H9 (cell line): ENCODE data around the gene SYCN. TPM values are rescaled to one million over a fixed set of nuclear protein-coding genes. Genes with fewer than 3 reads are reported as not detected.

Source experiments
- DNase-seq: peaks from one replicate; pipeline ENCODE4 v3.0.0-alpha.2; 2017
- H2AFZ ChIP-seq: one replicate; pipeline ENCODE4 v1.6.1; 2013; ENCODE audit warnings: mild to moderate bottlenecking, low read length, control low read depth, moderate library complexity
- H2AK5ac ChIP-seq: 2 replicates; pipeline ENCODE4 v1.6.1; 2013; ENCODE audit warnings: low read length, control low read depth, mixed read lengths; ENCODE audit not compliant: insufficient read length
- H2BK120ac ChIP-seq: one replicate; pipeline ENCODE4 v1.6.1; 2013; ENCODE audit warnings: low read depth, mild to moderate bottlenecking, low read length, control low read depth, inconsistent platforms; ENCODE audit not compliant: poor library complexity, severe bottlenecking
- H2BK12ac ChIP-seq: 2 replicates; pipeline ENCODE4 v1.6.1; 2013; ENCODE audit warnings: low read length, control low read depth, mixed read lengths, low read depth; ENCODE audit not compliant: insufficient read length
- H2BK15ac ChIP-seq: 2 replicates; pipeline ENCODE4 v1.6.1; 2013; ENCODE audit warnings: low read depth, low read length, control low read depth
- H2BK20ac ChIP-seq: one replicate; pipeline ENCODE4 v1.6.1; 2013; ENCODE audit warnings: low read depth, mild to moderate bottlenecking, low read length, control low read depth, inconsistent platforms; ENCODE audit not compliant: poor library complexity, severe bottlenecking
- H2BK5ac ChIP-seq: 2 replicates; pipeline ENCODE4 v1.6.1; 2013; ENCODE audit warnings: low read length, control low read depth, mixed read lengths; ENCODE audit not compliant: insufficient read length
- H3K14ac ChIP-seq: 2 replicates; pipeline ENCODE4 v1.6.1; 2013; ENCODE audit warnings: low read length, control low read depth; ENCODE audit not compliant: insufficient read depth
- H3K18ac ChIP-seq: 2 replicates; pipeline ENCODE4 v1.6.1; 2013; ENCODE audit warnings: low read depth, mild to moderate bottlenecking, mixed read lengths, low read length, control low read depth; ENCODE audit not compliant: insufficient read length
- H3K23ac ChIP-seq: 2 replicates; pipeline ENCODE4 v1.6.1; 2013; ENCODE audit warnings: low read length, control low read depth, mixed read lengths, low read depth; ENCODE audit not compliant: insufficient read length
- H3K23me2 ChIP-seq: 2 replicates; pipeline ENCODE4 v1.6.1; 2013; ENCODE audit warnings: low read depth, mild to moderate bottlenecking, mixed read lengths, low read length, control low read depth; ENCODE audit not compliant: insufficient read length, poor library complexity, severe bottlenecking
- H3K27ac ChIP-seq: 2 replicates; pipeline ENCODE4 v1.5.1; 2013; ENCODE audit warnings: low read length, control low read depth, mixed read lengths, low read depth; ENCODE audit not compliant: insufficient read length
- H3K27me3 ChIP-seq: 2 replicates; pipeline ENCODE4 v1.6.1; 2013; ENCODE audit warnings: low read length, control low read depth, inconsistent platforms; ENCODE audit not compliant: insufficient read depth
- H3K4ac ChIP-seq: 2 replicates; pipeline ENCODE4 v1.6.1; 2013; ENCODE audit warnings: low read depth, mild to moderate bottlenecking, control low read depth, inconsistent platforms, low read length, moderate library complexity
- H3K4me1 ChIP-seq: 2 replicates; pipeline ENCODE4 v1.6.1; 2013; ENCODE audit warnings: low read length, control low read depth, inconsistent platforms; ENCODE audit not compliant: insufficient read depth
- H3K4me2 ChIP-seq: 2 replicates; pipeline ENCODE4 v1.6.1; 2013; ENCODE audit warnings: low read length, control low read depth, mixed read lengths; ENCODE audit not compliant: insufficient read length, insufficient read depth
- H3K56ac ChIP-seq: 2 replicates; pipeline ENCODE4 v1.6.1; 2013; ENCODE audit warnings: low read depth, mild to moderate bottlenecking, mixed read lengths, low read length, control low read depth; ENCODE audit not compliant: insufficient read length
- H3K79me1 ChIP-seq: 2 replicates; pipeline ENCODE4 v1.6.1; 2013; ENCODE audit warnings: low read depth, mild to moderate bottlenecking, moderate library complexity, low read length, control low read depth, inconsistent platforms; ENCODE audit not compliant: insufficient read depth, poor library complexity, severe bottlenecking
- H3K79me2 ChIP-seq: 2 replicates; pipeline ENCODE4 v1.6.1; 2013; ENCODE audit warnings: low read length, control low read depth, inconsistent platforms; ENCODE audit not compliant: insufficient read depth
- H3K9ac ChIP-seq: 2 replicates; pipeline ENCODE4 v1.6.1; 2013; ENCODE audit warnings: low read length, control low read depth, mixed read lengths; ENCODE audit not compliant: insufficient read length; ENCODE audit errors: extremely low read depth
- H3K9me3 ChIP-seq: one replicate; pipeline ENCODE4 v1.6.1; 2013; ENCODE audit warnings: low read depth, low read length, inconsistent platforms; ENCODE audit not compliant: control insufficient read depth
- H3T11ph ChIP-seq: one replicate; pipeline ENCODE4 v1.6.1; 2013; ENCODE audit warnings: mild to moderate bottlenecking, low read length, control low read depth, inconsistent platforms
- H4K20me1 ChIP-seq: one replicate; pipeline ENCODE4 v1.6.1; 2013; ENCODE audit not compliant: control insufficient read depth, insufficient read length, insufficient read depth
- H4K5ac ChIP-seq: 2 replicates; pipeline ENCODE4 v1.6.1; 2013; ENCODE audit warnings: low read depth, mild to moderate bottlenecking, mixed read lengths, low read length, control low read depth; ENCODE audit not compliant: insufficient read length
- H4K8ac ChIP-seq: replicated peaks from 2 replicates; pipeline ENCODE4 v1.6.1; 2013; ENCODE audit warnings: low read length, control low read depth, mixed read lengths, low read depth; ENCODE audit not compliant: insufficient read length
- H4K91ac ChIP-seq: 2 replicates; pipeline ENCODE4 v1.6.1; 2013; ENCODE audit warnings: low read depth, mild to moderate bottlenecking, moderate library complexity, mixed read lengths, low read length, control low read depth; ENCODE audit not compliant: insufficient read length
- H3K27ac Mint-ChIP-seq, 3 experiments: 2 replicates in 2 of 3; 3 replicates in 1 of 3; pipeline ENCODE4 v1.8.0; 2020 to 2021; ENCODE audit warnings: mixed read lengths in 3 of 3, mild to moderate bottlenecking in 1 of 3, moderate library complexity in 1 of 3
- H3K27me3 Mint-ChIP-seq: 2 replicates; pipeline ENCODE4 v1.8.0; 2021; ENCODE audit warnings: low read depth, mild to moderate bottlenecking, moderate library complexity, mixed read lengths
- H3K36me3 Mint-ChIP-seq, 3 experiments: 2 replicates in 2 of 3; 3 replicates in 1 of 3; pipeline ENCODE4 v1.8.0; 2020 to 2021; ENCODE audit warnings: low read depth in 3 of 3, mixed read lengths in 3 of 3; ENCODE audit not compliant: insufficient read depth in 1 of 3
- H3K4me1 Mint-ChIP-seq, 2 experiments: 2 replicates each; pipeline ENCODE4 v1.8.0; 2020; ENCODE audit warnings: mixed read lengths in 2 of 2
- H3K4me3 Mint-ChIP-seq, 2 experiments: 2 replicates in 1 of 2; 3 replicates in 1 of 2; pipeline ENCODE4 v1.8.0; 2020 to 2021; ENCODE audit warnings: mild to moderate bottlenecking in 2 of 2, mixed read lengths in 2 of 2, moderate library complexity in 1 of 2
- H3K9me3 Mint-ChIP-seq, 2 experiments: 2 replicates in 1 of 2; 3 replicates in 1 of 2; pipeline ENCODE4 v1.8.0; 2020; ENCODE audit warnings: mild to moderate bottlenecking in 2 of 2, mixed read lengths in 2 of 2, moderate library complexity in 1 of 2
- WGBS: extraction: QIAGEN DNeasy Blood & Tissue Kit; methylation state at CpG from one replicate; pipeline ENCODE4 v1.1.7; 2013; ENCODE audit warnings: missing lambda C conversion rate, low lambda C conversion rate, mixed read lengths; ENCODE audit not compliant: insufficient read length; ENCODE audit errors: extremely low coverage; 5-methylcytosine and 5-hydroxymethylcytosine counted together
- total RNA-seq: library from RNA; stranded (reverse); gene quantifications from 2 replicates; pipeline ENCODE4 v1.2.1, GENCODE V29; 2021
- TF ChIP-seq, protein P1 (sequence below): fragments of 200-600 bp; sonication (generic); conservative IDR thresholded peaks from 3 replicates; pipeline ENCODE4 v1.8.0; 2021; ENCODE audit warnings: antibody characterized with exemption, mild to moderate bottlenecking

Gene SYCN
- total RNA-seq, 1 experiment from 2014 or later: not detected

GRCh38 chr19:39155741-39156140, 48.3 kb downstream of the SYCN start:
- Histone ChIP-seq H3K9me3 (no peaks in the 10 kb centered on the region), H3K14ac (no peak overlapping the region; the same call in 1 of the 2 replicates), H3K23ac (no peak overlapping the region), H4K20me1 (peaks cover 5% of the 10 kb centered on the region), H3K23me2 (peaks cover 2% of the 10 kb centered on the region), H3K27ac (no peak overlapping the region), H2BK12ac (no peak overlapping the region), H3K4ac (no peak overlapping the region), H3K4me2 (no peak overlapping the region), H3K27me3 (no peaks in the 10 kb centered on the region), H3K79me2 (peaks cover 4% of the 10 kb centered on the region; the same call in 1 of the 2 replicates), H3K4me1 (peaks cover 5% of the 10 kb centered on the region; the same call in 1 of the 2 replicates), H3K56ac (no peak overlapping the region), H2BK120ac (no peak overlapping the region), H2AFZ (no peak overlapping the region), H2BK20ac (no peak overlapping the region), H4K91ac (no peak overlapping the region), H4K5ac (no peak overlapping the region), H3K79me1 (no peaks in the 10 kb centered on the region), H4K8ac (no peak overlapping the region), H3K9ac (no peak overlapping the region), H3T11ph (no peak overlapping the region), H2BK15ac (no peak overlapping the region), H2BK5ac (no peak overlapping the region), H2AK5ac (no peak overlapping the region), H3K18ac (no peak overlapping the region)
- no peak for DNase-seq
- Mint-ChIP-seq H3K9me3 (no peaks in the 10 kb centered on the region), H3K4me3 (peak overlapping the region in 1 of 2 experiments; percentile 34; a peak in 1 of 5 replicates), H3K4me1 (peaks cover 37 to 57% of the 10 kb centered on the region in 2 experiments), H3K36me3 (peaks cover 2 to 13% (median 6%) of the 10 kb centered on the region in 3 experiments; a peak in 6 of 7 replicates), H3K27ac (peak overlapping the region in 2 of 3 experiments; percentile 68 to 76; a peak in 2 of 7 replicates), H3K27me3 (no peaks in the 10 kb centered on the region)
- WGBS: no CpG with 5 or more reads among the region's 15 CpGs
- TF ChIP-seq, protein P1, sequence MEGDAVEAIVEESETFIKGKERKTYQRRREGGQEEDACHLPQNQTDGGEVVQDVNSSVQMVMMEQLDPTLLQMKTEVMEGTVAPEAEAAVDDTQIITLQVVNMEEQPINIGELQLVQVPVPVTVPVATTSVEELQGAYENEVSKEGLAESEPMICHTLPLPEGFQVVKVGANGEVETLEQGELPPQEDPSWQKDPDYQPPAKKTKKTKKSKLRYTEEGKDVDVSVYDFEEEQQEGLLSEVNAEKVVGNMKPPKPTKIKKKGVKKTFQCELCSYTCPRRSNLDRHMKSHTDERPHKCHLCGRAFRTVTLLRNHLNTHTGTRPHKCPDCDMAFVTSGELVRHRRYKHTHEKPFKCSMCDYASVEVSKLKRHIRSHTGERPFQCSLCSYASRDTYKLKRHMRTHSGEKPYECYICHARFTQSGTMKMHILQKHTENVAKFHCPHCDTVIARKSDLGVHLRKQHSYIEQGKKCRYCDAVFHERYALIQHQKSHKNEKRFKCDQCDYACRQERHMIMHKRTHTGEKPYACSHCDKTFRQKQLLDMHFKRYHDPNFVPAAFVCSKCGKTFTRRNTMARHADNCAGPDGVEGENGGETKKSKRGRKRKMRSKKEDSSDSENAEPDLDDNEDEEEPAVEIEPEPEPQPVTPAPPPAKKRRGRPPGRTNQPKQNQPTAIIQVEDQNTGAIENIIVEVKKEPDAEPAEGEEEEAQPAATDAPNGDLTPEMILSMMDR: no peak
